Kidney (tissue), 14 donors: ENCODE data around the gene C17orf78. TPM values are rescaled to one million over a fixed set of nuclear protein-coding genes. Genes with fewer than 3 reads are reported as not detected.

Experiments
- DNase-seq, 5 donors: peaks; one replicate each; pipeline ENCODE4 v3.0.0-alpha.2; 2013 to 2020
- FAIRE-seq: peaks from 2 replicates; lab custom pipeline; 2012; peaks lifted over from hg19 to GRCh38; lab: Jason Lieb, UNC
- H3K27ac ChIP-seq, 2 donors: one replicate each; pipeline ENCODE4 v1.7.0; 2013; ENCODE audit warnings: low read depth in 2 of 2, low read length in 2 of 2, inconsistent platforms in 1 of 2
- H3K27me3 ChIP-seq: one replicate; pipeline ENCODE4 v1.7.1; 2013; ENCODE audit warnings: low read length, inconsistent platforms; ENCODE audit not compliant: control insufficient read depth, insufficient read depth
- H3K36me3 ChIP-seq, 3 donors: one replicate each; pipeline versions ENCODE4 v1.7.0 to v1.7.1; 2013; ENCODE audit warnings: low read length in 3 of 3, control low read depth in 1 of 3, inconsistent platforms in 1 of 3; ENCODE audit not compliant: insufficient read depth in 3 of 3, control insufficient read depth in 2 of 3
- H3K4me1 ChIP-seq, 3 donors: one replicate each; pipeline versions ENCODE4 v1.7.0 to v1.7.1; 2013; ENCODE audit warnings: low read length in 3 of 3, inconsistent platforms in 1 of 3, low read depth in 1 of 3; ENCODE audit not compliant: control insufficient read depth in 2 of 3, insufficient read depth in 2 of 3
- H3K4me3 ChIP-seq, 3 donors: one replicate each; pipeline versions ENCODE4 v1.7.0 to v1.8.1; 2013; ENCODE audit warnings: low read length in 3 of 3, control low read depth in 1 of 3, inconsistent platforms in 1 of 3
- H3K9ac ChIP-seq, 3 donors: one replicate each; pipeline versions ENCODE4 v1.7.0 to v1.7.1; 2013; ENCODE audit warnings: low read length in 3 of 3, control low read depth in 1 of 3, inconsistent platforms in 1 of 3
- H3K9me3 ChIP-seq, 3 donors: one replicate each; pipeline versions ENCODE4 v1.7.0 to v1.7.1; 2013; ENCODE audit warnings: low read length in 3 of 3, control low read depth in 1 of 3, inconsistent platforms in 1 of 3; ENCODE audit not compliant: control insufficient read depth in 2 of 3, insufficient read depth in 1 of 3
- intact Hi-C: fragments of 100-400 bp; cut with DNase I; formaldehyde crosslinking; loops from one replicate; pipeline ENCODE4 v1.11.1; 2022
- polyA plus RNA-seq: library from polyadenylated mRNA; stranded (reverse); fragments of 350-450 nt; fragmentation: Illumina TruSeq; extraction: RNeasy Lipid Tissue Mini Kit (QIAGEN cat#74804); gene quantifications from one replicate; pipeline ENCODE4 v1.2.3, GENCODE V29; 2014; ENCODE audit warnings: low read depth, low replicate concordance; ENCODE audit not compliant: insufficient read depth
- total RNA-seq: library from RNA; stranded (reverse); fragmentation: NEBNext Ultra II Directional; extraction: Animal tissue kit (Norgen Biotek cat#: 25700); gene quantifications from one replicate; pipeline ENCODE4 v1.2.1, GENCODE V29; 2021
- TF ChIP-seq, protein P1 (sequence below): IDR thresholded peaks from 3 replicates; pipeline ENCODE4 v1.5.1; 2012; ENCODE audit warnings: mild to moderate bottlenecking, moderate library complexity, borderline replicate concordance; ENCODE audit not compliant: insufficient read depth; ENCODE audit errors: extremely low read depth
- donor health status: control.
- donor health status: control.
- donor health status: control.
- donor health status: control.
- donor health status: control.
- donor health status: DM: yes; HTN: yes; CAD: no.
- donor health status: Normal renal cell carcinoma (clear cell type).

Gene C17orf78
- total and polyA plus RNA-seq, 2 donors from 2014 or later, result not detected

DNA sequence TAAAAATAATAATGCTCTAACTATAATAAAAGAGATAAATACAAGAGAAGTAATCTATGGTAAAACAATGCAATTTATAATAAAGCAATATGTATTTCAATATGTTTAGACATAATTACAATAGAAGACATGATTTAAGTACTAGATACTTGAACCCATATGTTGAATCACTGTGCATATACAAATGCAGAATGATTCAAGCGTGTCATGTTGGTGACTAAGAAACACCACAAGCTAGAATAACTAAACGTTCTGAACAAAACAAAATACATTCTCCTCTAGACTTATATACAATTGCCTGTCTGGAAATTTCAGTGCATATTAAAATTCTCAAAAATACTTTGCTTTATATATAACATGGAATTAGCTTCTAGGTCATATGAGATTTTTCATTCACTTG is 42.1 kb downstream of the C17orf78 start:
- no peak overlapping the region for H3K9ac ChIP-seq
- H3K4me1 ChIP-seq, result no peaks in the 10 kb centered on the region
- intact Hi-C loops, result no loop called here
- peaks cover 0 to 6% (median 4%) of the 10 kb centered on the region in 3 donors for H3K36me3 ChIP-seq
- H3K27me3 ChIP-seq, result no peaks in the 10 kb centered on the region
- TF ChIP-seq, protein P1, sequence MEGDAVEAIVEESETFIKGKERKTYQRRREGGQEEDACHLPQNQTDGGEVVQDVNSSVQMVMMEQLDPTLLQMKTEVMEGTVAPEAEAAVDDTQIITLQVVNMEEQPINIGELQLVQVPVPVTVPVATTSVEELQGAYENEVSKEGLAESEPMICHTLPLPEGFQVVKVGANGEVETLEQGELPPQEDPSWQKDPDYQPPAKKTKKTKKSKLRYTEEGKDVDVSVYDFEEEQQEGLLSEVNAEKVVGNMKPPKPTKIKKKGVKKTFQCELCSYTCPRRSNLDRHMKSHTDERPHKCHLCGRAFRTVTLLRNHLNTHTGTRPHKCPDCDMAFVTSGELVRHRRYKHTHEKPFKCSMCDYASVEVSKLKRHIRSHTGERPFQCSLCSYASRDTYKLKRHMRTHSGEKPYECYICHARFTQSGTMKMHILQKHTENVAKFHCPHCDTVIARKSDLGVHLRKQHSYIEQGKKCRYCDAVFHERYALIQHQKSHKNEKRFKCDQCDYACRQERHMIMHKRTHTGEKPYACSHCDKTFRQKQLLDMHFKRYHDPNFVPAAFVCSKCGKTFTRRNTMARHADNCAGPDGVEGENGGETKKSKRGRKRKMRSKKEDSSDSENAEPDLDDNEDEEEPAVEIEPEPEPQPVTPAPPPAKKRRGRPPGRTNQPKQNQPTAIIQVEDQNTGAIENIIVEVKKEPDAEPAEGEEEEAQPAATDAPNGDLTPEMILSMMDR, result no peak
- H3K27ac ChIP-seq, result no peak overlapping the region
- no peak for DNase-seq
- FAIRE-seq, result no peak
- H3K9me3 ChIP-seq, result no peaks in the 10 kb centered on the region
- no peak overlapping the region for H3K4me3 ChIP-seq

DNA sequence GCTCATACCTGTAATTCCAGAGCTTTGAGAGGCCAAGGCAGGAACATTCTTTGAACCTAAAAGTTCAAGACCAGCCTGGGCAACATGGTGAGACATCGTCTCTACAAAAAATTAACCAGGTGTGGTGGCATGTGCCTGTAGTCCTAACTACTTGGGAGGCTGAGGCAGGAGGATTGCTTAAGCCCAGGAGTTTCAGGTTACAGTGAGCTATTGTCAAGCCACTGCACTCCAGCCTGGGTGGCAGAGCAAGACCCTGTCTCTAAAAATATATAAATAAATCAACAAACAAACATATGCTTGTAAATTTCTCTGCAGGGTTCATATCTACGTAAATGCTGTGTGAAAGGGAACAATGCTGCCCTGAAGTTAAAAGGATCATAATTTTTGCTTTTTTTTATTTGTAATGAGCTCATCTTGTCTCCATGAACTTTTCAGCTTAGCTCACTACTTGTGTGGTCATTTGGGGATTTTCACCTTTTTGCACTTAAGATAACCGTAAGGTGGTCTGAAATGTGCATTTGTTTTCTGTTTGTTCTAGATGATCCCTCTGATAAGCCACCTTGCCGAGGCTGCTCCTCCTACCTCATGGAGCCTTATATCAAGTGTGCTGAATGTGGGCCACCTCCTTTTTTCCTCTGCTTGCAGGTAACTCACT is 47.3 kb downstream of the C17orf78 start:
- Histone ChIP-seq H3K36me3 (peaks cover 0 to 28% (median 6%) of the 10 kb centered on the region in 3 donors), H3K27ac (no peak overlapping the region), H3K4me3 (no peak overlapping the region), H3K9ac (no peak overlapping the region), H3K4me1 (no peaks in the 10 kb centered on the region), H3K27me3 (no peaks in the 10 kb centered on the region), H3K9me3 (no peaks in the 10 kb centered on the region)
- TF ChIP-seq, protein P1, result no peak
- DNase-seq, result no peak
- no peak for FAIRE-seq
- intact Hi-C loops, result no loop called here

DNA sequence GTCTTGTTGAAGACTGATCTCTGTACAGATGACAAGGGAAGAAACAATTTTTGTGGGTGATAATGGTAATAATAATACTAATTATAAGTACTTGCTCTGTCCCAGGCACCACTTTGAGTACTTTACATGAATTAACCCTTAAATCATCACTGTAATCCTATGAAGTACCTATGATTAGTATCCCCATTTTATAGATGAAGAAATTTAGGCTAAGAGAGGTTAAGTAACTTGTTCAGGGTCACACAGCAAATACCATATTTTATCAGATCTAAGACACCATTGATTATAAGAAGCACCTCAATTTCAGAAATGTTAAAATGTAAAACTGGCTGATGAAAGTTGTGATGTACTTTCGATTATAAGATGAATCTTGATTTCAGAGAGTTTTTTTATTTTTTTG is 49.5 kb downstream of the C17orf78 start:
- no peak for DNase-seq
- Histone ChIP-seq H3K4me3 (no peak overlapping the region), H3K27me3 (no peaks in the 10 kb centered on the region), H3K9me3 (no peaks in the 10 kb centered on the region), H3K9ac (no peak overlapping the region), H3K4me1 (no peaks in the 10 kb centered on the region), H3K36me3 (peaks cover 0 to 33% (median 9%) of the 10 kb centered on the region in 3 donors), H3K27ac (no peak overlapping the region)
- TF ChIP-seq, protein P1, result no peak
- no peak for FAIRE-seq
- intact Hi-C loops, result no loop called here

DNA sequence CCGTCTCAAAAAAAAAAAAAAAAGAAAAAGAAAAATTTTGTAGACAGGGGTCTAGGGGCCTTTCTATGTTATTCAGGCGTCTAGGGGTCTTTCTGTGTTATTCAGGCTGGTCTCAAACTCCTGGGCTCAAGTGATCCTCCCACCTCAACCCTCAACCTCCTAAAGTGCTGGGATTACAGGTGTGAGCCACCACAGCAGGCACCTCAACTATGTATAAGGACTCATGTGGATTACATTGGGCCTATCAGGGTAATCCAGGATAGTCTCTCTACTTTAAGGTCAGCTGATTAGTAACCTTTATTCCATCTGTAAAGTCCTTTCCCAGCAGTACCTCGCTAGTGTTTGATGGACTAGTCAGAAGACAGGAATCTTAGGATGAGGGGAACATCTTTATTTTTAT is 53.3 kb downstream of the C17orf78 start:
- FAIRE-seq (no peak), DNase-seq (no peak)
- no peak overlapping the region for H3K9ac ChIP-seq
- no peak overlapping the region for H3K4me3 ChIP-seq
- H3K36me3 ChIP-seq, result peaks cover 0 to 36% (median 9%) of the 10 kb centered on the region in 3 donors
- no peaks in the 10 kb centered on the region for H3K9me3 ChIP-seq
- H3K4me1 ChIP-seq, result no peaks in the 10 kb centered on the region
- TF ChIP-seq, protein P1, result no peak
- intact Hi-C loops, result no loop called here
- H3K27ac ChIP-seq, result no peak overlapping the region
- no peaks in the 10 kb centered on the region for H3K27me3 ChIP-seq
